MM.1S (cell line): Measurements from ENCODE around the gene ADAMTS9.

Experiments used
- DNase-seq: peaks from one replicate; pipeline ENCODE4 v3.0.0-alpha.2; 2015
- H2AFZ ChIP-seq: fragments of 300-600 bp; sonication (generic); 2 replicates; pipeline ENCODE4 v1.6.0; 2016; ENCODE audit warnings: antibody characterized with exemption, low read length
- H3F3A ChIP-seq: fragments of 300-600 bp; sonication (generic); 2 replicates; pipeline ENCODE4 v1.6.1; 2016; ENCODE audit warnings: mild to moderate bottlenecking, antibody characterized with exemption, low read length, moderate library complexity, mixed read lengths; ENCODE audit not compliant: insufficient read depth
- H3K27ac ChIP-seq: fragments of 300-600 bp; sonication (generic); 2 replicates; pipeline ENCODE4 v1.5.1; 2016; ENCODE audit warnings: mild to moderate bottlenecking, low read length
- H3K27me3 ChIP-seq: fragments of 300-600 bp; sonication (generic); replicated peaks from 2 replicates; pipeline ENCODE4 v1.6.0; 2016; ENCODE audit warnings: low read length; ENCODE audit not compliant: insufficient read depth
- H3K36me3 ChIP-seq: fragments of 300-600 bp; sonication (generic); replicated peaks from 2 replicates; pipeline ENCODE4 v1.6.1; 2016; ENCODE audit warnings: mild to moderate bottlenecking, low read length, mixed read lengths; ENCODE audit not compliant: insufficient read depth
- H3K4me1 ChIP-seq: fragments of 300-600 bp; sonication (generic); 2 replicates; pipeline ENCODE4 v1.6.1; 2016; ENCODE audit warnings: low read length, mixed read lengths
- H3K4me2 ChIP-seq: fragments of 300-600 bp; sonication (generic); 2 replicates; pipeline ENCODE4 v1.6.0; 2016; ENCODE audit warnings: low read depth, low read length
- H3K4me3 ChIP-seq: fragments of 300-600 bp; sonication (generic); 2 replicates; pipeline ENCODE4 v1.5.1; 2016; ENCODE audit warnings: low read length, mixed read lengths
- H3K79me2 ChIP-seq: fragments of 300-600 bp; sonication (generic); 2 replicates; pipeline ENCODE4 v1.6.1; 2016; ENCODE audit warnings: mixed run types, low read length, mixed read lengths
- H3K9ac ChIP-seq: fragments of 300-600 bp; sonication (generic); 2 replicates; pipeline ENCODE4 v1.6.1; 2016; ENCODE audit warnings: low read length, mixed read lengths
- H3K9me2 ChIP-seq: fragments of 300-600 bp; sonication (generic); replicated peaks from 2 replicates; pipeline ENCODE4 v1.6.1; 2016; ENCODE audit warnings: mild to moderate bottlenecking, low read length, mixed read lengths; ENCODE audit not compliant: insufficient read depth
- H3K9me3 ChIP-seq: fragments of 300-600 bp; sonication (generic); replicated peaks from 2 replicates; pipeline ENCODE4 v1.6.1; 2016; ENCODE audit warnings: mild to moderate bottlenecking, low read length, mixed read lengths; ENCODE audit not compliant: insufficient read depth
- H4K20me1 ChIP-seq: fragments of 300-600 bp; sonication (generic); 2 replicates; pipeline ENCODE4 v1.6.1; 2016; ENCODE audit warnings: mild to moderate bottlenecking, low read length, moderate library complexity, mixed read lengths; ENCODE audit not compliant: insufficient read depth
- CTCF ChIP-seq: fragments of 300-600 bp; sonication (generic); IDR thresholded peaks from 2 replicates; pipeline ENCODE4 v1.5.1; 2016; ENCODE audit warnings: antibody characterized with exemption, low read length, mixed read lengths
- EZH2 ChIP-seq: fragments of 300-600 bp; sonication (generic); optimal IDR thresholded peaks from 2 replicates; pipeline ENCODE3; 2017; ENCODE audit warnings: low read depth, mild to moderate bottlenecking, antibody characterized with exemption, low read length, mixed read lengths
- EZH2phosphoT487 ChIP-seq: fragments of 300-600 bp; sonication (generic); IDR thresholded peaks from 2 replicates; pipeline ENCODE4 v1.6.1; 2018; ENCODE audit warnings: antibody characterized with exemption, low read length

Gene ADAMTS9

GRCh38 chr3:64693031-64693430, 5.2 kb upstream of the ADAMTS9 start:
- Histone ChIP-seq H3K79me2 (no peaks in the 10 kb centered on the region), H3K4me3 (no peak overlapping the region), H2AFZ (no peak overlapping the region), H3K9ac (no peak overlapping the region), H3K9me2 (no peaks in the 10 kb centered on the region), H3K27ac (no peak overlapping the region), H3K36me3 (no peaks in the 10 kb centered on the region), H4K20me1 (no peaks in the 10 kb centered on the region), H3K4me1 (no peaks in the 10 kb centered on the region), H3K9me3 (no peaks in the 10 kb centered on the region), H3K4me2 (no peak overlapping the region), H3K27me3 (no peaks in the 10 kb centered on the region), H3F3A (no peaks in the 10 kb centered on the region)
- TF ChIP-seq CTCF (no peak), EZH2phosphoT487 (no peak), EZH2 (no peak)
- DNase-seq, result no peak

GRCh38 chr3:64691051-64691450, 3.3 kb upstream of the ADAMTS9 start:
- no peaks in the 10 kb centered on the region for H3K79me2 ChIP-seq
- no peaks in the 10 kb centered on the region for H3K9me3 ChIP-seq
- no peaks in the 10 kb centered on the region for H3F3A ChIP-seq
- H3K4me1 ChIP-seq, result no peaks in the 10 kb centered on the region
- H4K20me1 ChIP-seq, result no peaks in the 10 kb centered on the region
- 0 out of 2 replicates have a peak, but pooled peaks cover 4% of the 10 kb centered on the region for H3K27me3 ChIP-seq
- no peak overlapping the region for H3K4me3 ChIP-seq
- no peak for TF ChIP-seq CTCF
- H3K27ac ChIP-seq, result no peak overlapping the region
- no peaks in the 10 kb centered on the region for H3K9me2 ChIP-seq
- H3K9ac ChIP-seq, result no peak overlapping the region
- DNase-seq, result no peak
- no peaks in the 10 kb centered on the region for H3K36me3 ChIP-seq
- H3K4me2 ChIP-seq, result no peak overlapping the region
- H2AFZ ChIP-seq, result no peak overlapping the region

GRCh38 chr3:64687086-64687780, 567 bp downstream of the ADAMTS9 start:
- H3K9ac ChIP-seq, result no peak overlapping the region

More at GRCh38 chr3:64687086-64687780, 567 bp downstream of the ADAMTS9 start:
- Histone ChIP-seq H3K27ac (no peak overlapping the region), H3K27me3 (0 out of 2 replicates have a peak, but pooled peaks cover 4% of the 10 kb centered on the region), H3K9me3 (no peaks in the 10 kb centered on the region), H3K79me2 (no peaks in the 10 kb centered on the region), H2AFZ (no peak overlapping the region), H3K4me1 (no peaks in the 10 kb centered on the region), H3K36me3 (no peaks in the 10 kb centered on the region), H3F3A (no peaks in the 10 kb centered on the region), H3K4me2 (peak overlapping the region; percentile 69; the same call in 1 of the 2 replicates), H3K4me3 (peak overlapping the region; percentile 39; the same call in 1 of the 2 replicates), H3K9me2 (no peaks in the 10 kb centered on the region), H4K20me1 (no peaks in the 10 kb centered on the region)
- no peak for TF ChIP-seq CTCF
- TF ChIP-seq EZH2phosphoT487, result no peak
- TF ChIP-seq EZH2, result no peak
- DNase-seq, result no peak
